Retinal pigment epithelial cell (primary cell): ENCODE measurements around the gene LSM3.

Experiments used
- DNase-seq: peaks from one replicate; pipeline ENCODE4 v3.0.0-alpha.2; 2010; ENCODE audit warnings: low read depth
- H3K4me3 ChIP-seq: 2 replicates; pipeline ENCODE4 v1.5.1; 2011; ENCODE audit warnings: mild to moderate bottlenecking, low read length, control low read depth, moderate library complexity
- TF ChIP-seq, protein P1 (sequence below): conservative IDR thresholded peaks from 2 replicates; pipeline ENCODE4 v1.5.1; 2011; ENCODE audit warnings: low read depth, low read length, control low read depth, inconsistent platforms

The LSM3 gene

DNA sequence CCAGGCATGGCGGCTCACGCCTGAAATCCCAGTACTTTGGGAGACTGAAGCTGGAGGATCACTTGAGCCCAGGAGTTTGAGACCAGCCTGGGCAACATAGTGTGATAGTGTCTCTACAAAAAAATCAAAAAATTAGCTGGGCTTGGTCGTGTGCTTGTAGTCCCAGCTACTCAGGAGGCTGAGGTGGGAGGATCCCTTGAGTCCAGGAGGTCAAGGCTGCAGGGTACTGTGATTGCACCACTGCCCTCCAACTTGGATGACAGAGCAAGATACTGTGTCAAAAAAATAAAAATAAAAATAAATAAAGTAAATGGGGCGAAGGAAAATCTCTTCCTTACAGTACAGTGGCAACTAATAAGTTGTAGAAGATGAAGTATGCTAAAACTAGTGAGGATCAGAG, 29.6 kb downstream of the LSM3 start:
- no peak overlapping the region for H3K4me3 ChIP-seq
- TF ChIP-seq, protein P1, sequence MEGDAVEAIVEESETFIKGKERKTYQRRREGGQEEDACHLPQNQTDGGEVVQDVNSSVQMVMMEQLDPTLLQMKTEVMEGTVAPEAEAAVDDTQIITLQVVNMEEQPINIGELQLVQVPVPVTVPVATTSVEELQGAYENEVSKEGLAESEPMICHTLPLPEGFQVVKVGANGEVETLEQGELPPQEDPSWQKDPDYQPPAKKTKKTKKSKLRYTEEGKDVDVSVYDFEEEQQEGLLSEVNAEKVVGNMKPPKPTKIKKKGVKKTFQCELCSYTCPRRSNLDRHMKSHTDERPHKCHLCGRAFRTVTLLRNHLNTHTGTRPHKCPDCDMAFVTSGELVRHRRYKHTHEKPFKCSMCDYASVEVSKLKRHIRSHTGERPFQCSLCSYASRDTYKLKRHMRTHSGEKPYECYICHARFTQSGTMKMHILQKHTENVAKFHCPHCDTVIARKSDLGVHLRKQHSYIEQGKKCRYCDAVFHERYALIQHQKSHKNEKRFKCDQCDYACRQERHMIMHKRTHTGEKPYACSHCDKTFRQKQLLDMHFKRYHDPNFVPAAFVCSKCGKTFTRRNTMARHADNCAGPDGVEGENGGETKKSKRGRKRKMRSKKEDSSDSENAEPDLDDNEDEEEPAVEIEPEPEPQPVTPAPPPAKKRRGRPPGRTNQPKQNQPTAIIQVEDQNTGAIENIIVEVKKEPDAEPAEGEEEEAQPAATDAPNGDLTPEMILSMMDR: no peak
- no peak for DNase-seq

DNA sequence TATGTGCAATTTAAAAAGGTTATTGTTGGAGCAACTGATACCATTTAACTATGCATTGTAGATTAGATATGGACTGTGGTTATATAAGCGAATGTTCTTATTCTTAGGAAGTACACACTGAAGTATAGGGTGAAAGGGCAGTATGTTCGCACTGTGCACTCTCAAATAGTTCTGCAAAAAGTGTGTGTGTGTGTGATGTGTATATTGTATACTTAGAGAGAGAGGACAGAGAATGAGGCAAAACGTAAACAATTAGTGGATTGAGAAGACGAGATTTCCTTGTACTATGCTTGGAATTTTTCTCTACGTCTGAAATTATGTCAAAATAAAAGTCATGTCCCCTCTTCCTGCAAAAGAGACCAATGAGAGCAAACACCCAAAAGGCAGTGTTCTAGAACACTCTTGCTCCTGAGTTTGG, 30.4 kb downstream of the LSM3 start:
- no peak for DNase-seq
- no peak overlapping the region for H3K4me3 ChIP-seq
- TF ChIP-seq, protein P1: no peak

DNA sequence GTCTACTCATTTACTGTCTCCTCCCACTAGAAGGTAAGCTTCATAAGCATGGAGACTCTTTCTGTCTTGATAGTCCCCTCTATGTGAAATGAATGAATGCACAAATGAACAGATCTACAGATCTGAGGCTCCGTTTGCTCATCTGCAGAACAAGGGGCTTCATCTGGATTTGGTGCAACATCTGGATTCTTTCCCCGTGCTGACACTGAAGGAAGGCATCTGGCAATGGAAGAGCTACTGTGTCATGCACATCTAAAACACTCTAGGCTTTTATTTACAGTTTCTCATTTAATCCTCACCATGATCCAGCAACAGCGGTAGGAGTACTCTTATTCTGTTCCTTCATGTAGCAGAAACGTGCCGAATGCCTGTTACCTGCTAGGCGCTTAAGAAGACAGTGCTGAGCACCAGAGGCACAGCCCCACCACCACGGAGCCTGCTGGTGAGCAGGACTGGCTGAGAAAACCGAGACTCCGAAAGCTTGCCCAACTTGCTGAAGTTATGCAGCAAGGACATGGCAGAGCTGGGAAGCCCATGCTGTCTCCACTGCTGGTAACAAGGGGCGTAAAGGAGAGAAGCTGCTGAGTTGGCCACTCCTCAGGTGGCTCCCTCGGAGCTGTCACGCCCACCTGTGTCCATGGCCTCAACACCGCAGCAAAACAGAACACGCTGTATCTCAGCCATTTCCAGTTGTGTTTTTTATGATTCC, 31.1 kb downstream of the LSM3 start:
- TF ChIP-seq, protein P1: no peak
- no peak for DNase-seq
- no peak overlapping the region for H3K4me3 ChIP-seq

DNA sequence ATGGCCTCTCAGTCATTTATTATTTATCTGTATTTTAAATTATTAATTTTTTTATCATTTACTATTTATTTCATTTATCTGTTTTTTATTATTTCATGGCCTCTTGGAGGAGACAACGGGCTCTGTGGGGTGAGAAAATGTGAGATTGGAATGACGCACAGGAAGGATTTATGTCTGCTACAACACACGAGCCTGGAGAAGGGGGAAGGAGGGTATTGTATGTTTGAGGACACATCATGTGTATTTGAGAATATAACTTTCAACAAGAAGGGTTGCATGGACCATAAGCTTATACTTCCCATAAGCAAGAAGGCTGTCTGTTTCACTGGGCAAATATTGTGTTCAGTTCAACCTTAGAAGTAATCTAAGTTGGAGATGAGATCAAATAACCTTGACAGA, 31.7 kb downstream of the LSM3 start:
- no peak overlapping the region for H3K4me3 ChIP-seq
- DNase-seq: no peak
- TF ChIP-seq, protein P1: no peak

DNA sequence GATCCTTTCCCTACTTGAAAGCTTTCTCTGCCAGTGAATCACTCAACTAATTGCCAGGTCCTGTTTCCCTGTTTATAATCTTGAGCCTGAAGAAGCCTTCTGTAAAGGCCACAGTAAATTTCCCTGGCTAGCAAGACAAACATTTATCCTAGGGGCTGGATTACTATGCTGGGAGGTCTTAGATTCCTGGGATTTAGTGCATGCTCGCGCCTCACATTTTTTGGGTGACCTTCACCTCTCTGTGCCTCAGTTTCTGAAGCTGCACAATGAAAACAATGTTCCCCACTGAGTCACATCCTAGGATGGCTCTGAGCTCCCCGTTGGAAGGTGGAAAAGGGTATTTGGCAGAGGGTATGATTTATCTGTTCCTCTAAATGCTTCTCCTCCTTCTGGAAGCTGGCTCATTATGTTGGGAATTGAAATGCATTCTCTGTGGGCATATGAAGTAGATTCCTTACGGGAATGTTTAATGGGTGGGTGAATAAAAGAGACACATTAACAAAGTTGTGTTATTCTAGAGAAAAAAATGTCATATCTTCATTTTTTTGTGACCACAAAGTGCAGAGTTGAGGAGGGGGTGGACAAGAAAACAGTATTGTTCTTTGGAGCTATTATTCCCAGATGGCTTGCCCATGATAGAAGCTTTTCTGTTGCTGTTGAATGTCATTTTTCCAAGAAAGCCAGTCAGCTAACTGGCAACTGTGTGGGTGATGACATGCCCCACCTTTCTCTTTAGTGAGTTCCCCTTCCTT, 32.4 kb downstream of the LSM3 start:
- no peak overlapping the region for H3K4me3 ChIP-seq
- TF ChIP-seq, protein P1: no peak
- DNase-seq: no peak

DNA sequence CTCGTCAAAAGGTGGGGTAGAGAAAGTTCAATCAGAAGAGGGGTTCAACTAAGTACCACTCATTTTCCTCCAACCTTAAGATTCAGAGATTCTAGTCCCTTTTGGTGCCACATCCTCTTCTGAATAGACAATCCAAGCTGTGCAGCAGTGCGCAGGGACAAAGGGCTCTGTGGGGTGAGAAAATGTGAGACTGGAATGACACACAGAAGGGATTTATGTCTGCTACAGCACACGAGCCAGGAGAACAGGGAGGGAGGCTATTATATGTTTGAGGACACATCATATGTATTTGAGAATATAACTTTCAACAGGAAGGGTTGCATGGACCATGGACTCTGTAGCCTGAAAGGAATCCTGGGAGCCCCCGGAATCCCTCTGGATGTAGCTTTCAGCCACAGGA, 33.0 kb downstream of the LSM3 start:
- H3K4me3 ChIP-seq: no peak overlapping the region
- TF ChIP-seq, protein P1: no peak
- no peak for DNase-seq

DNA sequence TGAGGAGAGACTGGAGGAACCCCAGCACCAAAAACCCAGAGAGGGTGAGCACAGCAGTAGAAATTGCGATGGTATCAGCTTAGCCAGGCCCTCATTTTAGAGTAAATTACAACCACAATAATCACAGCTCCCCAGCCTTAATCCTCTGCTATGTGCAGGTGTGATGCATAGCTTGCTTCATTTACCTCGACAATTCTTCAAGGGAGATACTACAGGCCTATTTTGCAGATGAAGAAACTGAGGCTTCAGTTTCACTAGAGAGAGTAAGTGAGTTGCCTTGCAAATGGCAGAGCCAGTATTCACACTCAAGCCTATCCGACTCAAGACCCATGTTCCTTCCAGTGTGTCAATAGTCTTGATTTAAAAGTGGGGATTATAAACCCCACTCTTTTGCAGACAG, 33.4 kb downstream of the LSM3 start:
- no peak overlapping the region for H3K4me3 ChIP-seq
- TF ChIP-seq, protein P1: no peak
- DNase-seq: no peak
